Endodermal cell (in vitro differentiated cells): ENCODE measurements around the gene VAV3. TPM values are rescaled to one million over a fixed set of nuclear protein-coding genes. Genes with fewer than 3 reads are reported as not detected.
A peak's percentile ranks its signal among the peaks of the same experiment; 100 is the strongest.

ENCODE experiments used
- DNase-seq: peaks from one replicate; pipeline ENCODE4 v3.0.0-alpha.2; 2017
- H3K27ac ChIP-seq: 2 replicates; pipeline ENCODE4 v1.5.1; 2013; ENCODE audit warnings: mild to moderate bottlenecking, low read depth, low read length, moderate library complexity
- H3K27me3 ChIP-seq: 2 replicates; pipeline ENCODE4 v1.6.1; 2013; ENCODE audit warnings: mild to moderate bottlenecking, low read length, moderate library complexity; ENCODE audit not compliant: insufficient read depth, control insufficient read depth, poor library complexity, severe bottlenecking
- H3K36me3 ChIP-seq: 2 replicates; pipeline ENCODE4 v1.7.0; 2013; ENCODE audit warnings: mild to moderate bottlenecking, low read length, moderate library complexity; ENCODE audit not compliant: control insufficient read depth, insufficient read depth
- H3K4me1 ChIP-seq: one replicate; pipeline ENCODE4 v1.7.0; 2013; ENCODE audit warnings: low read length; ENCODE audit not compliant: control insufficient read depth, insufficient read depth
- H3K4me3 ChIP-seq: 2 replicates; pipeline ENCODE4 v1.5.1; 2013; ENCODE audit warnings: mild to moderate bottlenecking, low read length, moderate library complexity
- H3K9ac ChIP-seq: 2 replicates; pipeline ENCODE4 v1.6.1; 2013; ENCODE audit warnings: mild to moderate bottlenecking, low read length, moderate library complexity; ENCODE audit not compliant: poor library complexity, severe bottlenecking; ENCODE audit errors: extremely low read depth
- H3K9me3 ChIP-seq: 2 replicates; pipeline ENCODE4 v1.6.1; 2013; ENCODE audit warnings: mild to moderate bottlenecking, low read length, moderate library complexity; ENCODE audit not compliant: control insufficient read depth
- H3K27ac Mint-ChIP-seq: 2 replicates; pipeline ENCODE4 v1.8.0; 2020; ENCODE audit warnings: mixed read lengths
- H3K27me3 Mint-ChIP-seq: 2 replicates; pipeline ENCODE4 v1.8.0; 2021; ENCODE audit warnings: mild to moderate bottlenecking, mixed read lengths; ENCODE audit not compliant: insufficient read depth
- H3K36me3 Mint-ChIP-seq: 2 replicates; pipeline ENCODE4 v1.8.0; 2020; ENCODE audit warnings: low read depth, mixed read lengths
- H3K4me1 Mint-ChIP-seq: 2 replicates; pipeline ENCODE4 v1.8.0; 2020; ENCODE audit warnings: mixed read lengths
- H3K4me3 Mint-ChIP-seq: 2 replicates; pipeline ENCODE4 v1.8.0; 2020; ENCODE audit warnings: mild to moderate bottlenecking, moderate library complexity, mixed read lengths
- H3K9me3 Mint-ChIP-seq: 2 replicates; pipeline ENCODE4 v1.8.0; 2020; ENCODE audit warnings: mild to moderate bottlenecking, mixed read lengths
- CTCF ChIP-seq: fragments of 200-600 bp; sonication (generic); conservative IDR thresholded peaks from 2 replicates; pipeline ENCODE4 v1.5.0; 2021; ENCODE audit warnings: antibody characterized with exemption, mild to moderate bottlenecking
- WGBS, 2 experiments: methylation state at CpG; one replicate each; pipeline versions ENCODE4 v1.1.5 to v1.1.7; 2013; ENCODE audit warnings: missing lambda C conversion rate in 2 of 2, mixed read lengths in 1 of 2; ENCODE audit not compliant: insufficient coverage in 1 of 2, insufficient read length in 1 of 2; 5-methylcytosine and 5-hydroxymethylcytosine counted together
- total RNA-seq, 2 donors: library from RNA; stranded (reverse); fragmentation: NEBNext Ultra II Directional in 1 of 2; extraction: Animal tissue kit (Norgen Biotek cat#: 25700) in 1 of 2; gene quantifications; 2 replicates in 1 of 2; 3 replicates in 1 of 2; pipeline ENCODE4 v1.2.1, GENCODE V29; 2021

The VAV3 gene
- total RNA-seq, 2 donors from 2014 or later = 6.9 to 9.6 TPM

- H3K27me3 ChIP-seq = no peaks in the 10 kb centered on the region
- TF ChIP-seq CTCF = no peak
- Mint-ChIP-seq H3K4me3 (no peak overlapping the region), H3K9me3 (peaks cover 8% of the 10 kb centered on the region), H3K4me1 (peaks cover 31% of the 10 kb centered on the region), H3K27me3 (no peaks in the 10 kb centered on the region), H3K36me3 (peaks cover 7% of the 10 kb centered on the region), H3K27ac (peak overlapping the region; percentile 73)
- H3K9me3 ChIP-seq = peaks cover 14% of the 10 kb centered on the region
- no peaks in the 10 kb centered on the region for H3K36me3 ChIP-seq
- no peak overlapping the region for H3K4me3 ChIP-seq
- H3K27ac ChIP-seq = no peak overlapping the region
- DNase-seq = no peak
- WGBS, 2 experiments = 84 to 93% methylated on average over 3 of the region's 3 CpGs
- H3K9ac ChIP-seq = no peak overlapping the region
- peaks cover 9% of the 10 kb centered on the region for H3K4me1 ChIP-seq
These were observed 287.3 kb downstream of the VAV3 start for GRCh38 chr1:107677697-107678096.

- H3K36me3 Mint-ChIP-seq = peaks cover 7% of the 10 kb centered on the region
- no peak overlapping the region for H3K9ac ChIP-seq
- TF ChIP-seq CTCF = no peak
- H3K9me3 ChIP-seq = peaks cover 14% of the 10 kb centered on the region
- H3K27ac ChIP-seq = no peak overlapping the region
- no peaks in the 10 kb centered on the region for H3K36me3 ChIP-seq
- no peaks in the 10 kb centered on the region for H3K27me3 ChIP-seq
- H3K27me3 Mint-ChIP-seq = no peaks in the 10 kb centered on the region
- no peaks in the 10 kb centered on the region for H3K4me1 ChIP-seq
- H3K4me1 Mint-ChIP-seq = peaks cover 18% of the 10 kb centered on the region
- H3K4me3 ChIP-seq = peak overlapping the region; percentile 53
- no peak overlapping the region for H3K4me3 Mint-ChIP-seq
- H3K9me3 Mint-ChIP-seq = peaks cover 8% of the 10 kb centered on the region
- no peak overlapping the region for H3K27ac Mint-ChIP-seq
- 93% methylated on average over 1 of the region's 1 CpG; no CpG with 5 or more reads in 1 of the 2 experiments for WGBS, 2 experiments
- DNase-seq = no peak
These were observed 290.5 kb downstream of the VAV3 start for GRCh38 chr1:107674486-107674885.

GRCh38 chr1:107673006-107673405 is 292.0 kb downstream of the VAV3 start:
- no peaks in the 10 kb centered on the region for H3K27me3 Mint-ChIP-seq
- no peak for DNase-seq
- peaks cover 22% of the 10 kb centered on the region for H3K4me1 Mint-ChIP-seq
- Histone ChIP-seq H3K4me1 (no peaks in the 10 kb centered on the region), H3K9me3 (peaks cover 14% of the 10 kb centered on the region), H3K36me3 (no peaks in the 10 kb centered on the region), H3K4me3 (no peak overlapping the region), H3K27me3 (no peaks in the 10 kb centered on the region), H3K27ac (no peak overlapping the region), H3K9ac (no peak overlapping the region)
- no peak for TF ChIP-seq CTCF
- peaks cover 8% of the 10 kb centered on the region for H3K9me3 Mint-ChIP-seq
- H3K4me3 Mint-ChIP-seq = no peak overlapping the region
- H3K27ac Mint-ChIP-seq = no peak overlapping the region
- peaks cover 7% of the 10 kb centered on the region for H3K36me3 Mint-ChIP-seq
- whole genome bisulfite sequencing, 2 experiments = 92 to 100% methylated on average over 1 to 2 of the region's 2 CpGs
